Ovary (tissue), 9 donors: ENCODE measurements around the gene ZNF736. TPM values are rescaled to one million over a fixed set of nuclear protein-coding genes. Genes with fewer than 3 reads are reported as not detected.

Experiments
- DNase-seq, 5 donors: peaks; one replicate each; pipeline ENCODE4 v3.0.0-alpha.2; 2019 to 2020
- H3K27ac ChIP-seq, 2 donors: fragments of 200-600 bp; one replicate each; pipeline versions ENCODE4 v1.5.1 to v1.8.0; 2019 to 2022
- H3K27me3 ChIP-seq: fragments of 200-600 bp; one replicate; pipeline ENCODE4 v1.8.0; 2022
- H3K36me3 ChIP-seq: fragments of 200-600 bp; sonication (generic); one replicate; pipeline ENCODE4 v1.5.1; 2019
- H3K4me1 ChIP-seq: one replicate; pipeline ENCODE4 v1.8.1; 2013; ENCODE audit warnings: mild to moderate bottlenecking, moderate library complexity; ENCODE audit not compliant: insufficient read depth
- H3K4me3 ChIP-seq: fragments of 200-600 bp; sonication (generic); one replicate; pipeline ENCODE4 v1.5.1; 2017
- H3K9me3 ChIP-seq, 2 donors: fragments of 200-600 bp in 1 of 2; sonication (generic) in 1 of 2; one replicate each; pipeline versions ENCODE4 v1.5.1 to v1.8.1; 2013 to 2019; ENCODE audit warnings: mild to moderate bottlenecking in 1 of 2, moderate library complexity in 1 of 2
- EP300 ChIP-seq: sonication (generic); formaldehyde crosslinking; IDR thresholded peaks from one replicate; pipeline ENCODE4 v1.6.1; 2017; ENCODE audit warnings: antibody characterized with exemption
- POLR2A ChIP-seq: fragments of 450-650 bp; IDR thresholded peaks from one replicate; pipeline ENCODE4 v1.6.1; 2017; ENCODE audit warnings: antibody characterized with exemption, mild to moderate bottlenecking, moderate library complexity
- WGBS, 3 donors: extraction: QIAGEN DNeasy Blood & Tissue Kit in 1 of 3; methylation state at CpG; one replicate each; pipeline versions ENCODE4 v1.1.5 to v1.1.7; 2013 to 2017; 5-methylcytosine and 5-hydroxymethylcytosine counted together
- intact Hi-C, 4 donors: fragments of 100-400 bp; cut with DNase I; formaldehyde crosslinking; loops; one replicate each; pipeline versions ENCODE4 v1.11.0 to v1.15.1; 2022 to 2023
- polyA plus RNA-seq, 2 donors: library from polyadenylated mRNA; stranded (reverse); fragments of 200-250 nt in 1 of 2; fragments of 350-450 nt in 1 of 2; fragmentation: Illumina TruSeq in 1 of 2; extraction: RNeasy Lipid Tissue Mini Kit (QIAGEN cat#74804) in 1 of 2; gene quantifications; one replicate each; pipeline ENCODE4 v1.2.3, GENCODE V29; 2013 to 2014
- total RNA-seq, 7 donors: library from RNA; depleted of rRNA in 2 of 7; stranded (reverse); fragments of >200 nt in 2 of 7; fragmentation: NEBNext Ultra II Directional in 3 of 7; extraction: Animal tissue kit (Norgen Biotek cat#: 25700) in 3 of 7; gene quantifications; one replicate each; pipeline versions ENCODE4 v1.1.0 to v1.2.4, GENCODE V29; 2016 to 2023
- TF ChIP-seq, protein P1 (sequence below), 3 donors: fragments of 450-650 bp in 2 of 3; fragments of 200-600 bp in 1 of 3; IDR thresholded peaks; one replicate each; pipeline versions ENCODE4 v1.5.1 to v1.8.0; 2016 to 2022; ENCODE audit warnings: antibody characterized with exemption in 3 of 3, mild to moderate bottlenecking in 1 of 3
- donor health status: DM: no; HTN: no; CAD: no; lungs with moderate emphysema.
- donor health status: DM: no; HTN: no; CAD: no.
- donor health status: Bipolar disorder and iron deficiency.
- donor health status: DM: yes; HTN: yes; CAD: no.
- donor health status: DM: no; HTN: no; CAD: no.
- donor health status: DM: yes; HTN: yes; CAD: no.

Gene ZNF736
- total and polyA plus RNA-seq, 9 donors = 5.0 to 24.9 (median 16.3) TPM

DNA sequence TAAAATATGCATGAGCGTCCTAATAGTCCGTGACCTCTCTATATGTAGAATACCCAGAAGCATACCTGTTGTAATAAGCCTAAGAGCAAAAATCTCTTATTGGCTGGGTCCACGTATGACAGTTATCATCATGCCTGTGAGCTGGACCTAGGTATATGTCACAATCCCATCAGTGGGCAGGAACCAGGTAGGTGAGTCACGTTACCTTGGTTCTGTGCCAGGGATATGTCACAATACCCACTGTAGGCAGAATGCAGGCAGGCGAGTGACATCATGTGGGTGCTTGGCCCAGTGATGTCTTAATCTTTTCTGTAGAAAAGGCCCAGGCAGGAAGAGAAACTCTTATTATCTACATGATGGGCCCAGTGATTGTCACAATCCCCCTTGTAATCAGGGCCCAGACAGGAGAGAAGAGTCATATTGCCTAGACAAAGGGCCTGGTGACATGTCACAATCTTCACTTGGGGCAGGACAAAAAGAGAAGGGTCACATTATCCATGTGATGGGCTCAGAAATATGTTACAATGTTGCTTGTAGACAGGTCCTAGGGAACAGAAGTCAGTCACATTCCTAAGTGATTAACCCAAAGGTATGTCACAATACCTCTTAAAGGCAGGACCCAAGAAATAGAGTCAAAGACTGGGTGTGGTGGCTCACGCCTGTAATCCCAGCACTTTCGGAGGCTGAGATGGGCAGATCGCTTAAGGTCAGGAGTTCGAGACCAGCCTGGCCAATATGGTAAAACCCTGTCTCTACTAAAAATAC, 12.9 kb upstream of the ZNF736 start:
- 86 to 93% (median 91%) methylated on average over 9 of the region's 9 CpGs for WGBS, 3 donors
- H3K4me1 ChIP-seq = no peaks in the 10 kb centered on the region
- H3K9me3 ChIP-seq = no peaks in the 10 kb centered on the region
- H3K36me3 ChIP-seq = no peaks in the 10 kb centered on the region
- intact Hi-C loops = no loop called here
- no peak for DNase-seq
- TF ChIP-seq POLR2A (no peak), EP300 (no peak)
- TF ChIP-seq, protein P1, sequence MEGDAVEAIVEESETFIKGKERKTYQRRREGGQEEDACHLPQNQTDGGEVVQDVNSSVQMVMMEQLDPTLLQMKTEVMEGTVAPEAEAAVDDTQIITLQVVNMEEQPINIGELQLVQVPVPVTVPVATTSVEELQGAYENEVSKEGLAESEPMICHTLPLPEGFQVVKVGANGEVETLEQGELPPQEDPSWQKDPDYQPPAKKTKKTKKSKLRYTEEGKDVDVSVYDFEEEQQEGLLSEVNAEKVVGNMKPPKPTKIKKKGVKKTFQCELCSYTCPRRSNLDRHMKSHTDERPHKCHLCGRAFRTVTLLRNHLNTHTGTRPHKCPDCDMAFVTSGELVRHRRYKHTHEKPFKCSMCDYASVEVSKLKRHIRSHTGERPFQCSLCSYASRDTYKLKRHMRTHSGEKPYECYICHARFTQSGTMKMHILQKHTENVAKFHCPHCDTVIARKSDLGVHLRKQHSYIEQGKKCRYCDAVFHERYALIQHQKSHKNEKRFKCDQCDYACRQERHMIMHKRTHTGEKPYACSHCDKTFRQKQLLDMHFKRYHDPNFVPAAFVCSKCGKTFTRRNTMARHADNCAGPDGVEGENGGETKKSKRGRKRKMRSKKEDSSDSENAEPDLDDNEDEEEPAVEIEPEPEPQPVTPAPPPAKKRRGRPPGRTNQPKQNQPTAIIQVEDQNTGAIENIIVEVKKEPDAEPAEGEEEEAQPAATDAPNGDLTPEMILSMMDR (IDR thresholded peaks at IDR 0.05) = no peak
- H3K27ac ChIP-seq = no peak overlapping the region
- no peaks in the 10 kb centered on the region for H3K27me3 ChIP-seq
- no peak overlapping the region for H3K4me3 ChIP-seq

DNA sequence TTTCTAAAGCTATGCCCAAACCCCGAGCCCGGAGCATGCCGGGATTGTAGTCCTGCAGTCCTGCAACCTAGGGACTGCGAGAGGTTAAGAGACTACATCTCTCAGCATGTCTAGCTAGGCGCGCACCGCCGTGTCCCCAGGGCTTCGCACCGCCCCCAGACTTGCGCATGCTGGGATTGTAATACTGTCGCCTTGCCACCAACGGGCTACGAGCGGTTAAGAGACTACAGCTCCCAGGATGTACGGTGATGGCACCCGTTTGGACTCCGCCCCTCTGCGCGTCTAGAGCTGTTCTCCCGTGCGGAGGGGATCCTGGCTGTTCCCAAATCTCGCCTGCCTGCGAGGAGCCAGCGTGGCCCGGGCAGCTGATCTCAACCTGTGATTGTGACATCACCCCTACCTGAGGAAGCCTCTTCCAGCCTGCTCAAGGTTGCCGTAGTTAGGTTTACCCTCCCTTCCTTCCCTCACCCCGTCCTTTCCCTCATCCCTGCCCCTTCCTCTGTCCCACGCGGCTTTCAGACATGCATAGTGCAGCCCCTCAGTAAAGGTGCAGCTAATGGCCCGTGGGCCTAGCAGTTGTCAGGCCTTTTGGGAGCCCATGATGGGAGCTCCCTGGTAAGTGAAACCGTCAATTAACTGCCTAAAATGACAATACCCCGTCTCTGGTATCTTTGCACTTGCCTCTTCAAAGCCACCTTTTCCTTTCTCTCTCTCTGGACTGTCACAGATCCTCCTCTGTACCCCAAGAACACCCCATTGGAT, 6.3 kb upstream of the ZNF736 start:
- 2 to 6% (median 5%) methylated on average over 21 to 33 of the region's 33 CpGs for WGBS, 3 donors
- intact Hi-C loops = no loop called here
- no peaks in the 10 kb centered on the region for H3K27me3 ChIP-seq
- TF ChIP-seq POLR2A (peak; percentile 26), EP300 (no peak)
- TF ChIP-seq, protein P1 (IDR thresholded peaks at IDR 0.05) = peak in 2 of 3 donors; percentile 22 to 24
- H3K4me3 ChIP-seq = peak overlapping the region; percentile 55
- H3K27ac ChIP-seq = peak overlapping the region; percentile 56 to 79
- H3K36me3 ChIP-seq = no peaks in the 10 kb centered on the region
- no peaks in the 10 kb centered on the region for H3K9me3 ChIP-seq
- no peaks in the 10 kb centered on the region for H3K4me1 ChIP-seq
- DNase-seq = peak; percentile 78 to 88 (median 86)

- Histone ChIP-seq H3K27me3 (no peaks in the 10 kb centered on the region), H3K4me1 (no peaks in the 10 kb centered on the region), H3K9me3 (no peaks in the 10 kb centered on the region), H3K36me3 (no peaks in the 10 kb centered on the region), H3K4me3 (no peak overlapping the region), H3K27ac (peak overlapping the region; percentile 56 to 79)
- peak in 3 of 5 donors; percentile 16 to 35 (median 33) for DNase-seq
- WGBS, 3 donors = 58 to 59% (median 59%) methylated on average over 7 of the region's 7 CpGs
- intact Hi-C loops = no loop called here
- TF ChIP-seq POLR2A = no peak
- TF ChIP-seq, protein P1 (IDR thresholded peaks at IDR 0.05) = no peak
- no peak for TF ChIP-seq EP300
Observed at GRCh38 chr7:64308016-64308270, 5.8 kb upstream of the ZNF736 start.

DNA sequence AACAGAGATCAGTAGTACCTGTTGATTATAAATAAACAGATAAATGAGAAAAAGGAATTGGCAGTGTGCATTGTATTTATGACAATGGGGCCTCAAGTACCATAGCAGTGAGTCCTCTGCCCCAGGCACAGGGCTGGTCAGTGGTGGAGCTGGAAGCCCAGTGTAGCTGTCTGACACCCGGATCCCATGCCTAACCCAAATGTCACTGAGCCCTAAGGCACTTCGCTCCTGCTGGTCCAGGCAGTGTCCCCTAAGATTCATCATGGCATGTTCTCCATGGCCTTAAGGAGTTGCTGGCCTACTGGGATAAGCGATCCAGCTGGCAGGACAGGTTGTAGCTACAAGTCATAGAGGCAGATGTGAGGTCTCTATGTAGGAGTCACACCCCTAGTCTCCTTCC, 3.3 kb upstream of the ZNF736 start:
- Histone ChIP-seq H3K9me3 (no peaks in the 10 kb centered on the region), H3K27ac (no peak overlapping the region), H3K36me3 (no peaks in the 10 kb centered on the region), H3K27me3 (no peaks in the 10 kb centered on the region), H3K4me3 (no peak overlapping the region), H3K4me1 (peaks cover 3% of the 10 kb centered on the region)
- WGBS, 3 donors = 67 to 96% (median 96%) methylated on average over 3 of the region's 3 CpGs
- intact Hi-C loops = no loop called here
- no peak for DNase-seq
- TF ChIP-seq POLR2A (no peak), EP300 (no peak)
- TF ChIP-seq, protein P1 (IDR thresholded peaks at IDR 0.05) = no peak
